Measurements from ENCODE around the gene ISOC2.

DNA sequence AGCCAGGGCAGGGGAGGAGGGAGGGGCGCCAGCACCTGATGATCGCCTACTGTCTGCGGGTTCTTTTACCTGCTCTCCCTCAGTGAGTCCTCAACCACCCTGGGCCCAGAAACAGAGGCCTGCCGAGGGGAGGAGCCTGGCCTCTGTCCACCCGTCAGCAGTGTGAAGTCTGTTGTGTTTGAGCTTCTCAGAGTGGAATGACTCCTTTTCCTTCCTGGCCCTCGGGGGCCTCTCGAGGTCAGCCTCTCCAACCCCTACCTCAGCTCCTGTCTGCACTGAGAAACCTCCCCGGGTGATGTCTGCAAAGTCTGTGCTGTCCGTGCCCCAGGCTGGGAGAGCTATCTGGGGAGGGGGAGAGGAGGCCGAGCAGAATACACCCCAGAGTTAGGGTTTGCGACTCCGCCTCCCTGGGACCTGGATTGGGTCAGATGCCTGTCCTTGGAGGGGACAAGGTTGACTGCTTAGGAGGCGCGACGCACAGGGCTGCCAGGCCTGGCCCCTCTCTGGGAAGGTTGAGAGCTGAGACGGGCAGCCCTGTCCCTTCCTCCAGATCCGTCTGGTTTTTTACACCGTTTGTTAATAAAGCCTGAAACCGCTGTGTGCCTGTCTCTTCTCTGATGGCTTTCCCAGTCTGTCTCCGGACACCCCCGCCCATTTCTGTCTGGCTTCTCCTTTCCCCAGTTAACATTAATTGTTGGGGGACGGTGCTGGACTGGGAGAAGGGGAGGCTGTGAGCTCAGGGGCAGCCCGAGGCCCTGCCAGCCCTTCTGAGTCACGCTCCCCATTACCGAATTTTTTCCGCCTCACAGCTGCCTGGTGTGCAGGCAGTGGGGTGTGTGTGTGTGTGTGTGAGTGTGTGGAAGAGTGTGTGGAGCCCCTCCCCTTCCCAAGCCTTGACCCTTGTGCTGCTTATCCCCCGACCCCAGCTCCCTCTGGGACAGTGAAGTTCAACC, 25.8 kb upstream of the ISOC2 start:
- no peak for TF ChIP-seq EZH2 (IDR thresholded peaks at IDR 0.05; ENCODE audit: borderline replicate concordance)
- TF ChIP-seq, protein P1, sequence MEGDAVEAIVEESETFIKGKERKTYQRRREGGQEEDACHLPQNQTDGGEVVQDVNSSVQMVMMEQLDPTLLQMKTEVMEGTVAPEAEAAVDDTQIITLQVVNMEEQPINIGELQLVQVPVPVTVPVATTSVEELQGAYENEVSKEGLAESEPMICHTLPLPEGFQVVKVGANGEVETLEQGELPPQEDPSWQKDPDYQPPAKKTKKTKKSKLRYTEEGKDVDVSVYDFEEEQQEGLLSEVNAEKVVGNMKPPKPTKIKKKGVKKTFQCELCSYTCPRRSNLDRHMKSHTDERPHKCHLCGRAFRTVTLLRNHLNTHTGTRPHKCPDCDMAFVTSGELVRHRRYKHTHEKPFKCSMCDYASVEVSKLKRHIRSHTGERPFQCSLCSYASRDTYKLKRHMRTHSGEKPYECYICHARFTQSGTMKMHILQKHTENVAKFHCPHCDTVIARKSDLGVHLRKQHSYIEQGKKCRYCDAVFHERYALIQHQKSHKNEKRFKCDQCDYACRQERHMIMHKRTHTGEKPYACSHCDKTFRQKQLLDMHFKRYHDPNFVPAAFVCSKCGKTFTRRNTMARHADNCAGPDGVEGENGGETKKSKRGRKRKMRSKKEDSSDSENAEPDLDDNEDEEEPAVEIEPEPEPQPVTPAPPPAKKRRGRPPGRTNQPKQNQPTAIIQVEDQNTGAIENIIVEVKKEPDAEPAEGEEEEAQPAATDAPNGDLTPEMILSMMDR (IDR thresholded peaks at IDR 0.05; ENCODE audit: poor library complexity), result no peak

Data from hepatocyte (in vitro differentiated cells).